BJ (cell line): Measurements from ENCODE around the gene GEMIN7. TPM values are rescaled to one million over a fixed set of nuclear protein-coding genes. Genes with fewer than 3 reads are reported as not detected.

Experiments
- CTCF ChIA-PET: fragments of 350-600 bp; formaldehyde crosslinking; extraction: SDS; loops from one replicate; lab custom pipeline; 2021; ENCODE audit warnings: antibody characterized with exemption, inconsistent platforms; lab: Yijun Ruan, JAX
- POLR2A ChIA-PET: fragments of 300-600 bp; sonication (Branson Sonifier 250); formaldehyde crosslinking; extraction: SDS; loops from one replicate; lab custom pipeline; 2021; ENCODE audit warnings: antibody characterized with exemption; lab: Charles Lee
- DNase-seq: peaks from one replicate; pipeline ENCODE4 v3.0.0-alpha.2; 2011; ENCODE audit warnings: low read depth
- H3K27me3 ChIP-seq: 2 replicates; pipeline ENCODE4 v1.6.0; 2011; ENCODE audit warnings: low read length; ENCODE audit not compliant: control insufficient read depth, insufficient read depth
- H3K36me3 ChIP-seq: 2 replicates; pipeline ENCODE4 v1.5.1; 2011; ENCODE audit warnings: low read length; ENCODE audit not compliant: control insufficient read depth, insufficient read depth
- H3K4me3 ChIP-seq: 2 replicates; pipeline ENCODE4 v1.5.1; 2011; ENCODE audit warnings: low read depth, mild to moderate bottlenecking, control low read depth, low read length
- CTCF ChIP-seq: IDR thresholded peaks from 2 replicates; pipeline ENCODE4 v1.5.1; 2011; ENCODE audit warnings: low read depth, mild to moderate bottlenecking, control low read depth, inconsistent platforms, low read length, moderate library complexity; ENCODE audit not compliant: insufficient read depth
- polyA plus RNA-seq: library from polyadenylated mRNA; depleted of rRNA; stranded (reverse); fragments of >200 nt; gene quantifications from 2 replicates; pipeline ENCODE4 v1.2.3, GENCODE V29; 2011

Gene GEMIN7
- polyA plus RNA-seq, 1 experiment: 25.0 TPM

GRCh38 chr19:45136507-45137178 lies 57.6 kb downstream of the GEMIN7 start:
- H3K36me3 ChIP-seq: peaks cover 8% of the 10 kb centered on the region
- POLR2A ChIA-PET: no interaction called here
- H3K4me3 ChIP-seq: no peak overlapping the region
- H3K27me3 ChIP-seq: no peaks in the 10 kb centered on the region
- no peak for TF ChIP-seq CTCF
- DNase-seq: no peak
- CTCF ChIA-PET: interaction anchor here (0.6 to 1.3 kb wide), 4 partner anchors 11 to 116 kb away, joined by 3 to 5 read pairs (median 4); no protein-coding TSS in a partner anchor

GRCh38 chr19:45137179-45137761 lies 58.2 kb downstream of the GEMIN7 start:
- Histone ChIP-seq H3K36me3 (peaks cover 12% of the 10 kb centered on the region), H3K27me3 (no peaks in the 10 kb centered on the region), H3K4me3 (no peak overlapping the region)
- no peak for TF ChIP-seq CTCF
- CTCF ChIA-PET: interaction anchor here (0.9 kb wide), 1 partner anchor 29 kb away, joined by 3 read pairs; no protein-coding TSS in a partner anchor
- POLR2A ChIA-PET: no interaction called here
- no peak for DNase-seq

GRCh38 chr19:45138303-45138751 lies 59.3 kb downstream of the GEMIN7 start:
- TF ChIP-seq CTCF: no peak
- ChIA-PET POLR2A (no interaction called here), CTCF (interaction anchor here (1.2 to 1.4 kb wide), 3 partner anchors 10 to 13 kb away, joined by 3 to 4 read pairs (median 3); no protein-coding TSS in a partner anchor)
- no peak for DNase-seq
- no peaks in the 10 kb centered on the region for H3K27me3 ChIP-seq
- no peak overlapping the region for H3K4me3 ChIP-seq
- H3K36me3 ChIP-seq: peaks cover 13% of the 10 kb centered on the region

- POLR2A ChIA-PET: no interaction called here
- H3K36me3 ChIP-seq: peaks cover 16% of the 10 kb centered on the region
- TF ChIP-seq CTCF: no peak
- no peak for DNase-seq
- H3K27me3 ChIP-seq: no peaks in the 10 kb centered on the region
- CTCF ChIA-PET: interaction anchor here (1.4 kb wide), 1 partner anchor 13 kb away, joined by 3 read pairs; no protein-coding TSS in a partner anchor
- no peak overlapping the region for H3K4me3 ChIP-seq
These were observed 60.5 kb downstream of the GEMIN7 start for GRCh38 chr19:45139286-45140143.

GRCh38 chr19:45140144-45140503 lies 61.1 kb downstream of the GEMIN7 start:
- no peak for TF ChIP-seq CTCF
- H3K36me3 ChIP-seq: peaks cover 16% of the 10 kb centered on the region
- POLR2A ChIA-PET: no interaction called here
- no peak overlapping the region for H3K4me3 ChIP-seq
- DNase-seq: no peak
- CTCF ChIA-PET: no interaction called here
- H3K27me3 ChIP-seq: no peaks in the 10 kb centered on the region
